AML-193 (cell line): ENCODE data around the gene CTPS1.

Experiments
- DNase-seq, 2 experiments: peaks; one replicate each; lab custom pipeline; 2025; lab: John Stamatoyannopoulos, UW

CTPS1 gene

DNA sequence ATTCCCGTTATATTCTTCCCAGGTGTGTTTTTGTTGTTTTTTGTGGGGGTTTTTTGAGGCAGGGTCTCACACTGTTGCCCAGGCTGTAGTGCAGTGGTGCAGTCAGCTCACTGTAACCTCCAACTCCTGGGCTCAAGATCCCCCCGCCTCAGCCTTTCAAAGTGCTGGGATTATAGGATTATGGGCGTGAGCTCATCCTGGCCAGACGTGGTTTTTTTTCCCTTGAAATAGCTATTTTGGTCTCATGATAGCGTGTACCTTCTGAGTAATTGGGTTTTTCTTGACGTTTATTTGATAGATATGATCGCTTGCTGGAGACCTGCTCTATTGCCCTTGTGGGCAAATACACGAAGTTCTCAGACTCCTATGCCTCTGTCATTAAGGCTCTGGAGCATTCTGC, 17.6 kb downstream of the CTPS1 start:
- DNase-seq: no peak

DNA sequence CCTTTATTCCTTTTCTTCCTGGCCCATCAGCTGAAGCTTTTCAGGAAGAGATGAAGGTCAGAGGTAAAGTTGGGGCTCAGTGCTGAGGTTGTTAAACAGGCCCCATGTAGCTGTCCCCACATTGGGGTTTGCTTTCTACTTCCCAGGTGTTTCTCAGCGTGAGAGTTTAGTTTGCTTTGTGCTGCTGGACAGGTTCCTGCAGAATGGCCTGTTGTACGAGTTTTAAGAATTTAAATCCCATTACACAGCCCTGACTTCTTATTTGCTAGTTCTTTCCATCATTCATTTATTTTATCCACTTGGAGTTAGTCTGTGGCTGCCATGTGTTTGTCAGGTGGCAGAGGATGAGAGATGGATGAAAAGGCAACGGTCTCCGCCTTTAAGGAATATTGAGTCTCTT, 19.2 kb downstream of the CTPS1 start:
- no peak for DNase-seq

DNA sequence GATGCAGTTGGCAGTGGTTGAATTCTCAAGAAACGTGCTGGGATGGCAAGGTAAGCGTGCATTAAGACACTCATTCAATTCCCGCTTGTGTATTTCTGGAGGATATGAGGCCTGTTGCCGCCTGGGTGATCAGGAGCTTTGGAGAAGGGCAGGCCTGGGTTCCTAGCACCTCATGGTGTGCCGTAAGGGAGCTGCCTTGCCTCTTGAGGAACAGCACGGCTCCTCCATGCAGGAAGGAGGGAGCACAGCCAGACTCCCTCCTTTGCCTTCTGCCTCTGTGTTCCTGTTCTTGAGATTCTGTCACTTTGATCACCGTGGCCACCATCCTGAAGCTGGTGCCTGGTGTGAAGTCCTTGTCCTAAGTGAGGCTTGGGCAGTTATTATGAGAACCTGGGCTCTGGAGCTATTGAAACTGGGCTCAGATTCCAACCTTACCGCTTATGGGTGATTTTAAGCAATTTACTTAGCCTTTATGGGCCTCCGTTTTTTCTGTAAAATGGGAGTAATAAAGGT, 23.7 kb downstream of the CTPS1 start:
- DNase-seq: no peak

DNA sequence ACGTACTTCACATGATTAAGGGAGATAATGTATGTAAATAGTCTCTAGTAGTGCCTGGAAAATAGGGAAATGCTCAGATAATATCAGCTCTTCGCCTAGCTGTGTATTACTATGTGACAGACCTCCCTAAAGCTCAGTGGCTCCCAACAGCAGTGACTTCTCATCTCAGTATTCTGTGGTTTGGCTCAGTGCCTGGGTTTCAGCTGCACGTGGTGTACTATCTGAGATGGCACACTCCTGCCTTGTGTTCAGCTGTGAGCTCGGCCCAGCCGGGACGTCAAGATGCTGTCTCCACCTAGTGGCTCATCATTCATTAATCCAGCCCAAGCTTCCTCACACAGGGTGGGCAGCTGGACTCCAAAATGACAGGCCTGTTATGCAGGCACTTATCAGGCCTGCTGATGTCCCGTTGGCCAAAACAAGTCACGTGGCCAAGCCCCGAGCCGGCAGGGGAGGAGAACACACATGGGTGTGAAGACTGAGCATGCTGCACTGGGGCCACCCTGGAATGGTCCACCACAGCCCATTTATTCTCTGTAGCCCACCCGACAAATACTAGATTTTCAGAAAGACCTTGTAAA, 24.2 kb downstream of the CTPS1 start:
- DNase-seq: peak; percentile 96 to 97

DNA sequence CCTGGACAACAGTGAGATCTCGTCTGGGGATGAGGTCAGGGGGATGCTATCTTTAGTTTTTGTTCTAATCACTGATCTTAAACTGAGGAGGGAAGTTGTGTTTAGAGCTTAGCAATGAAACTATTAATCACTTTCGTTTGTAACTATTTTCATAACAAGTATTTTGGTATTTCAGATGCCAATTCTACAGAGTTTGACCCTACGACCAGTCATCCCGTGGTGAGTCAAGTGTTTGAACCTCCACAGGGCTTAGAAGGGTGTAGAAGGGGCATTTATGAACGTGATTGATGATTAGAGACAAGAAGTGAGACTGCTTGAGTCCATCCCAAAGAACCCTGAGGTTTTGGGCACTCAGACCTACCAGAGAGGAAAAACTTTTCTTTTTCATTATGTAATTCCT, 26.4 kb downstream of the CTPS1 start:
- DNase-seq: no peak

DNA sequence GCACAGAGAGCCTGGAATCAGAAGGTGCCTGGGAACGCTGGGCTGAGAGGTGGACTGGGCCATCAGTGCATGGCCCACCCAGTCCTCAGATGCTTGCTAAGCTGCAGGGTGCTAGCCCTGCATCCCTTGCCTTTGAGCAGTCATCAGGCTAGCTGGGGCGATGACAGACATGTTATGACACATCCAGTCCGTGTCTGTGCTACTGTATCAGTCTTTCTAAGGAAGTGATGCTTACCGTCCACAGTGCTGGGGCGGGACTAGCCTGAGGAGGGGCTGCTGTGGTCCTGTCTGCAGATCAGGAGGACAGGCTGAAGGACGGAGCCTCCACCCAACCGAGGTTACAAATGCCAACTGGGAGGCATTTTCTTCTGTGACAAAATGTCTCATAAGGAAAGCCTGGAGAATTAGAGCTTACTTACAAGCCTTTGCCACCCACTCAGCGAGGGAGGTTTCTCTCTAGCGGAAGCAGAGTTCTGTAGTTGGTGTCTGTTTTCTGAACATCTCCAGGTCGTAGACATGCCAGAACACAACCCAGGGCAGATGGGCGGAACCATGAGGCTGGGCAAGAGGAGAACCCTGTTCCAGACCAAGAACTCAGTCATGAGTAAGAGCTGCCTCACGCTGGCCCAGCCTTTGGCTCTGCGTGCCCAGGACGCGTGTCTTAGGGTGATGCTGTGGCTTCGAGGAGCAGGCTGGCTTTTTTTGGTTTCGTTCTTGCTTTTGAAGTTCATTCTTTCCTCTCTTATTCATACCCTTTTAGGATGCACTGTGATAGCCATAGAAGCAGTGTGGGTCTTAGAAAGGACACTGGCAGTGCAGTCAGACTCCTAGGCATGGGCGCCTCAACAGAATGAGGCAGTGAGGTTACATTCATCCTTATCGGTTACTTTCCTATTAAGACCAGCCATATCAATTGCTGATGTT, 27.7 kb downstream of the CTPS1 start:
- DNase-seq: no peak

DNA sequence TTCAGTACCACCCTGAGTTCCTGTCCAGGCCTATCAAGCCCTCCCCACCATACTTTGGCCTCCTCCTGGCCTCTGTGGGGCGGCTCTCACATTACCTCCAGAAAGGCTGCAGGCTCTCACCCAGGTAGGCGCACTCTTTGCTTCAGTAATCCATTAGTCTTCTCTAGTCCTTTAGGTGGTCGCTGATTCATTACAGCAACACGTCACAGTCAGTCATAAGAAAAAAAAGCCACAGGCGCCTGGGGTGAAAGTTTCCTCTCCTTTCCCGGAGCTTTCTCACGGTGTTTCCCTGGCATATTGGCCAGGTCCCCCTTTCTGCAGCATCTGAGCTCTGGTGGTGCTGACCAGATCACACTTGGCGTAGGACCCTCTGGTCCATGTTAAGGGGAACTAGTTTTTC, 30.0 kb downstream of the CTPS1 start:
- no peak for DNase-seq

DNA sequence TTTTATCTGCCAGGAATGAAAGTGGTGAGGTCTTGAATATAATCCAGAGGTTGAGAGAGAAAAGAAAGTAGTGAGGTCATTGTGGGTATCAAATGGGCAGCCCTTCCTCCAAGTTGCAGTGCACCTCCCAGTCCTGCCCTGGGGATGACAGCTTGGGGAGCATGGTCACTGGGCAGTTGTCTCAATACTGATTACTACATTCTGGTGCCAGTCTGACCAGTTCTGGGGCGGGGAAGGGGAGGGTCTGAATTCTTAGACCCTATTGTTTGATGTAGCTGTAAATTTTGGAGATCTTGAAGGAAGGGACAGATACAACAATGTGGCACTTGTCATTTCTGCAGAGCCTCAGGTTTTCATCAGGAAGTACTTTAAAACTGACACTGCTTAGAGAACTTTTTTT, 30.8 kb downstream of the CTPS1 start:
- DNase-seq: no peak

DNA sequence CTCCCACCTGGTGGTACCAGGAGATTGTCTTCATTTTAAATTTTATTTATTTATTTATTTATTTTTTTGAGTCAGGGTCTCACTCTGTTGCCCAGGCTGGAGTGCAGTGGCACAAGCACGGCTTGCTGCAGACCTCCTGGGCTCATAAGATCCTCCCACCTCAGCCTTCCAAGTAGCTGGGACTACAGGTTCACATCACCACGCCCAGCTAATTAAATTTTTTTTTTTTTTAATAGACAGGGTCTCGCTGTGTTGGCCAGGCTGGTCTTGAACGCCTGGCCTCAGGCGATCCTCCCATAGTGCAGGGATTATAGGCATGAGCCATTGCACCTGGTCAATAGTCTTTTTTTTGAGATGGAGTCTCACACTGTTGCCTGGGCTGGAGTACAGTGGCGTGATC, 33.5 kb downstream of the CTPS1 start:
- DNase-seq: no peak

DNA sequence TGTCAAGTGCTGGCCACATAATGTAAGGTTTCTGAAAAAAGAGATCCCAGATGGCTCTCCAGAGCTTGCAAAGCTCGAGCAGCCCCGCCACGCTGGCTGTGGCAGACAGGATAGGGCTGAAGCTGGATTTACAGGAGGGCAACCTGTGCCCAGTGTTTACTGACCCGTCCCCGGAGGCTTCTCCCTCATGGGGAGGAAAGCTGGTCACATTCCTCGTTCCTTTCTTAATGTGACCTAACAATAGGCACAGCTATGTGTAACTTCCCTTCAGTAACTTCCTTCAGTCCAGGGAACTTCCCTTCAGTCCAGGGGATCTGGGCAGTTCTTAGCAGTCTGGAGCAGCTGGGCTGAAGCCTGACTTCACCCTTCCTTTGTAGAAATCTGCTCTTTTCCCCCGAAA, 34.3 kb downstream of the CTPS1 start:
- DNase-seq: no peak

DNA sequence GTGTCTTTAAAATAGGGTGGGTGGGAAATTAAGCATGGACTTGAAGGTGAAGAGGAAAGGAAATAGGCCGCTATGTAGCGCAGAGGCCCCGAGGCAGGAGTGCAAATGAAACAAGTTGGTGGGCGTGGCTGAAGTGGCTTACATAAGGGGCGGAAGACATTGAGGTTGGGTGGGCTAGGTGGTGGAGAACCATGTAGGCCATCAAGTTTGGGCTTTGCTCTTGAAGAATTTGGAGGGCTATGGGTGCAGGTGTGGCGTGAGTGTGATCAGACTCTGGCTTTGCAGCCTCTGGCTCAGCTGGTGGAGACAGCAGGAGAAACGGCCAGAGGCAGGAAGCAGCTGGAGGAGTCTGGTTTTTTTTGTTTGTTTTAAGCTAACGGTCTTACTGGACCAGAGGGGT, 35.4 kb downstream of the CTPS1 start:
- no peak for DNase-seq

DNA sequence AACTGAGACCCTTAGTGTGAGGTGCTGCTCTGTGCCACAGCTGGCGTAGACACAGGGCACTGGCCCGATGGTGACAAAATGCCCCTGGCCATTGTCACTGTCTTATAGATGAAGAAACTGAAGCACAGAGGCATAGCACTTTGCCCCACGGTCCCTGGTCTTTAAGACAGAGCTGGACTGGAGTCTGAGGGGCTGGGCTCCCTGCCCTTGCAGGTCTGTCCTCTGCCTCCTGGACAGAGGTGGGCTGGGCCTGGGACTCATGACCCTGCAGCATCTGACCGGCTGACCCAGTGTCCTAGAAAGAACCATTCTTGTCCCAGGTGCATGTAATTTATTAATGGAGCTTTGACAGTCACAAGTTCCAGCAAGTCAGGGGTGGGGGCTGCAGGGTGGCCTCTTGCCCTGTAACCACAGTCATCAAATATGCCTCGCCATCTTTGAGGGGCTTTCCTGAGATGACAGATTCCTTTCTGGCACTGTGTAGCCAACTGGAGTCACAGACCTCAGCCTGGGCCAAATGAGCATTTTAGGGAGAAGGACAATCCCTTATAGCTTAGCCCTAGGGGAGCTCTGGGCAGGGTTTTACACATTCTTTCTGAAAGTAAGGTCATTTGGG, 35.9 kb downstream of the CTPS1 start:
- DNase-seq: no peak

DNA sequence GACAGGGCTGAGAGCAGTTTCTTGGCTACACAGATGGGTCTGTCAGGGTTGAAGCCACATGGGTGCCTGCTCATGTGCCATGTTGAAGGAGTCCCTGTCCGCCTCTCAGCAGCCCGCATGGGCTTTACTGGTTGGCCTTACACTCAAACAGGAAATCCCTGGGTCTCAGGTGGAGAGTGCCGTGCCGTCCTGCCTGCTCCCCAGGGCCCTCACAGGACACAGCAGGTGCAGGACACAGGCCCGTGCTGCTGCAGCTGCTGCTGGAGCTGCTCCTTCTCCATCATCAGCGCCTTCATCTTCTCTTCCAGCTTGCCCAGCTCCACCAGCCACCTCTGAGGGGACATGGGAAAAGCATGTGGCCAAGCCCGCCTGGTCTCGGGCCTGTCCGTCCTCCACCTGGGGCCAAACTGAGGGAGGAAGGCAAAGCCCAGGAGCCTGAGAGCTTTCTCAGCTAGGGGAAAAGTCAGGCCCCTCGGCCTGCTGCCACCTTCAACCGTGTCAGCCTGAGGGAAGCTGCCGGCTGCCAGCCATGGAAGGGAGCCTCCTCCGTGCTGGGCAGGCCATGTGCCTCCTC, 36.5 kb downstream of the CTPS1 start:
- no peak for DNase-seq

DNA sequence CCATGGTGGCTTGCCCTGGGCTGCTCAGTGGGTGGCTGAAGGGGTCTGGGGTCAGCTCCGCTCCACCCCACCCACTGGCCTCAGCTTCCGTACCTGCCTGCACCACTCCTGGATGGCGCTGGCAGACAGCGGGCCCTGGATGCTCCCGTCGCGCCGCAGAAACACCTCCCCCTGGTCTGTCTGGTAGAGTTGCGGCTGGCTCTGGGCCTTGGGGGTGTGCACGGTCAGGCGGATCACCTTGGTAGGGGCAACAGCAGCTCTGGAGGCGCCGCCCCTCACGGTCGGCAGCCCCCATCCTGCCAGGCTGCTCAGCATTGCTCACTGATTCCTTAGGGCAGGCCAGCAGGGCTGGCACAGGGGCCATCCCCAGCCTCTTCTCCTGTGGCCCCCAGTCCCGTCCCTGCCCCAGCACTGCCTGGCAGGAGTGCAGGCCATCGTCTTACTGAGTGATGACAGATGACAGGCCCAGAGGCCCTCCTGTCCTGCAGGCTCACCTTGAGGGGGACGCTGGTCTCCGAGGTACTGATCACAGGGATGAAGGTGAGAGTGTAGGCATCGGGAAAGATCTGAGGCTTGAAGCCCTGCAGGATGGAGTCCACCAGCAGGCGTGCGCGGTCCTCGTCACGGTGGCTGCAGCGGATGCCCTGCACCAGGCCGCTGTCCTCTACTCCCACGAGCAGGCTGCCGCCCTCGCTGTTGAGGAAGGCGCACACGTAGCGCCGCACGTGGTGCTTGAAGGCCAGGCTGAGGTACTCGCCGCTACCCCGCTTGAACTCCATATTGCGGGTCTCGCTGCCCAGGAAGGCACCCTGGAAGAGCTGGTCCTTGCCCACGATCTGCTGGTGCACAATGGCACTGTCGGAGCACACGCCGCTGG, 37.9 kb downstream of the CTPS1 start:
- no peak for DNase-seq

DNA sequence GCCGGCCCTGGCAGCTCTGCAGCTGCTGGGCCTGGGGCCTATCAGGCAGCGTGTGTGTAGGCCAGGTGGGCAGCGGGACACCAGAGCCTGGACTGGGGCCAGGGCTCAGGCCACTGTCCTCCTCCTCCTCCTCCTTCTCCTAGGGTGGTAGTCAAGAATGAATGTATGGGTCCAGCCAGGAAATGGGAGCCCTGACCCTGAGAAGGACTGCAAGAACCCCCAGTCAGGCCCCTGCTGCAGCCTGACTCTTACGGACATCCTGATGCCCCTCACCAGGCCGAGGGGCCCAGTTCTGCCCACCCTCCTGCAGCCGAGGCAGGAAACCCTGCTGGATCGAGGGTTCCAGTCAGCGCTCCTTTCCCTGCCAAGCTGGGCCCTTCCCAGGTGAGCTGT, 38.5 kb downstream of the CTPS1 start:
- DNase-seq: no peak

DNA sequence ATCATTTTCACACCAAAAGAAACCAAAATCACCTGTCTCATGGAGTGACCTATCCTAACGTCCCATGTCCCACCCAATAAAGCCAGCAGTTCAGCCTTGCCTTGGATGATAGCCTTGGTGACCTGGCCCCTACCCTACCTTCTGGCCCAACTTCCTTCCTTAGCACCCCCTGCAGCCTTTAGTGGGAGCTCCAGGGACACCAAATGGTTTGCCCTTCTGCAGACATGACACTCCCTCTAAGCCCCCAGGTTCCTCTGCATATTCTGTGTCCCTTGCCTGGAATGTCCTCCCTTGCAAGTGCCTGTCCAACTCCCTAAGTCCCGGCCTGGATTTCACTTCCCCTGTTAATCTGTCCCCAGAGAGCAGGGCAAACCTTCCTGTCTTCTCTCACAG, 39.9 kb downstream of the CTPS1 start:
- DNase-seq: no peak

DNA sequence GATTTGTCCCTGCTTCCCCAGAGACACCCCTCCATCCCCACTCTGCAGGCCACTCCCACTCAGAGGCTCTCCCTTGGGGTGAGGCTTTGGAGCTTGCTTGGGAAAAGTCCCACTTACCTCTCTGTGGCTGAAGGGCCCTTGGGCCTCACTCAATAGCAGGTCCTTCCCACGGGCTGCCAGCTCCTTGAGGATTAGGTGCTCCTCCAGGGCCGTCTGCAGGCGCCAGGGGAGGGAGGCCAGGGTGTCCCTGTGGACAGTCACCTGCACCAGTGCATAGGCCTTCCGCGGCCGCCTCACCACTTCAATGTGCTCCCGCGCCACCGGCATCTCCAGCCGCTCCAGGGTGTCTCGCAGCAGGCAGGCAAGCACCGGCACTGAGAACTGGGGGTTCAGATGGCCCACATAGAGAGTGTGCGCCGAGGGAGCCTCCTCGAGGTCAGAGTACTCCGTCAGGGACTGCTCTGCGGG, 40.6 kb downstream of the CTPS1 start:
- DNase-seq: no peak

DNA sequence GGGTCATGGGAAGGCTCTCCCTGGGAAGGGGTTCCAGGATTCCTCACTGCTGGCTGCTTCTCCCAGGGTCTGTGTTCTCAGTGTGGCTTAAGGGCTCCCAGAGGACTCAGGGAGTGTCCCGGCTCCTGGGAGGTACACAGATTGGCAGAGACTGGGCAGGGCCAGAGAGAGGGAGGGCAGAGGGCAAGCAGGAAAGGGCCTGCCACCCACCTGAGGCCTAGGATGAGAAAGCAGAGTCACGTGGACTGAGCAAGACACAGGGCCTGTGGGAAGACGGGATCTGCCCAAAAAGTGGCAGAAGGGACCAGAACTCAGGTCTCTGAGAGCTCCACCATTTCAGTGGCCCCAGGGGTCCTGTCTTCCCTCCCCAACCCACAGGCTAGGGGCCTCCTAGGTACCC, 41.2 kb downstream of the CTPS1 start:
- no peak for DNase-seq

DNA sequence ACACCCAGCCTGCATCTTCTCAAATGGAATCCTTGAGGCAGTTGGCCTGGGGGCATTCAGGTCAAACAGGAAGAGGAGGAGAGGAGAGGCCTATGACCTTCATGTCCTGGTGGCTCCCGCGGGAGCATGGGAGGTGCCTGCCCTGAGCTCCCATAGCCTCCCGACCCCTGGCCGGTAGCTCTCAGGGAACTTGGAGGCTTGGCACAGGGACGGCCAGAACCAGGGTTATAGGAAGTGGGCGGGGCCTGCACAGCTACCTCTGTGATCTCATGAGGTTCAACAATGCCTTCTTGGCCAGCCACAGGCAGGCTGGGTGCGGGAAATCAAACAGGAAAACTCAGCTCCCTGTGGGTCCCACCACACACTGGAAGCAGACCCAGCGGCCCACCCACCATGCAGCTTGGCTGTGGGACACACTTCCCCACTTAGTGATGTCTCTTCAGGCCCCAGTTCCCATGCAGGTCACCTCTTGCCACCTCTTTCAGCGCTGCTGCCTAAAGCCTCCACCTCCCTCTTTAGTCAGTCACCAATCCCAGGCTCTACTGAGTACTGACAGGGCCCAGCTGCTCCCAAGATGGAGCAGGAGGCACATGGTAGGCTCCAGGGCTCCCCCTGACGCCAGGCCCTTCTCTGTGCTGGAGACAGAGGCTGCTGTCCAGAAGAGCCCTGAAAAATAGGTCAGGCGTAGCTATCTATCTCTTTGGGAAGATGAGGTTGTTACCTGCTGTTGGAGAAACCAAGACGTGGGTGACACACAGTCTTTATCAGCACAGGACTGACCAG, 42.2 kb downstream of the CTPS1 start, which contains the start of gene SLFNL1:
SLFNL1 (minus strand) TSS at position 200 of the 783 bp plus-strand sequence. CDS start 1,065 bp downstream, outside the sequence.
- DNase-seq: no peak

DNA sequence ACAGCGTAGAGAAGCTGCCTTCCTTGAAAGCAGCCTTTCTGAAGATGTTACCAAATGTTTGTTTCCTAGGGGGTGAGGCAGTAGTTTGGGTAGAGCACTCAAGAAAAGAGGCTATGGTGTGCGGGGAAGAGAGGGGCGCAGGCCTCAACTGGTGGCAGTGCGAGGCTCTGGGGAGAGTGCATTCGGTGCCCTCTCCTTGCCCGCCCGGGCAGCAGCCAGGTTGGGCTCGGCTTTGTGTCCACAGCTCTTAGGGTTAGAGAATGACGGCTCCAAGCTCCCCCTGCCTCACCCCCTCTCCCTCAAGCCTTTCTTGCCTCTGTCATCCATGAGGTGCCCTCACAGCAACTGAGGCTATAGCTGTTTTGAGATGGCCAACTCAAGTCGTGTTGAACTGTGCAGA, 42.9 kb downstream of the CTPS1 start:
- no peak for DNase-seq
